ENCODE data around the gene NCOR1.
"Not testable (repeated sequence)": the region's sequence is repeated elsewhere in the genome, so short reads cannot be mapped to it uniquely, and the experiment has no call there.

Gene NCOR1

DNA sequence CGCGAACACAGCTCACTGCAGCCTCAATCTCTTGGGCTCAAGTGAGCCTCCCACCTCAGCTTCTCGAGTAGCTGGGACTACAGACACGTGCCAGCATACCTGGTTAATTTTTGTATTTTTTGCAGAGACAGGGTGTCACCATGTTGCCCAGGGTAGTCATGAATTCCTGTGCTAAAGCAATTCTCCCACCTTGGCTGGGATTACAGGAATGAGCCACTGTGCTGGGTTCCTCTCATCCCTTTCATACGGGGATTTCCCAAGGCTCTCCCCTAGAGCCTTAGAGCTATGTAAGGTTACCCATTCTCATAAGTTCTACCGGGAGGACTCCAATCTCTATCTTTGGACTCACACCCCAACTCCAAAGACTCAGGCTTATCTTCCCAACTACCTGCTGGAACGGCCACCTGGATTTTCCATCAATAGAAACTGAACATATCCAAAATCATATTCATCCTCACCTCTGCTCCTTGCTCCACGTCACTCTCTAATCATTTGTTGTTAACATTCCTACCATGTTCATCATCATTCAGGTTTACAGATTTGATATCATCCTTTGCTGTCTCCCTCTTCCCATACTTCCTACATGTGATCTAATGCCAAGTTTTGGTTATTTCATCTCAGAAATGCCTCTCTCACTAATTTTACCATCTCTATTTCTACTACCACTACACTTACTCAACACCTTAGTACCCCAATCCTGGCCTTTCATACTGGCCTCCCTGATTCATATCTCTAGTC, 92.5 kb downstream of the NCOR1 start:
- Histone ChIP-seq H3K36me3 (peaks cover 91% of the 10 kb centered on the region), H3K27ac (no peak overlapping the region), H3K27me3 (no peaks in the 10 kb centered on the region), H3K4me1 (ENCODE audit: control insufficient read depth in 1 of 2, insufficient read depth in 1 of 2, low read depth in 1 of 2, low read length in 1 of 2) (no peaks in the 10 kb centered on the region), H3K9me3 (no peaks in the 10 kb centered on the region), H3K4me3 (ENCODE audit: low read depth in 1 of 2, low read length in 1 of 2) (no peak overlapping the region)
- TF ChIP-seq, protein P1, sequence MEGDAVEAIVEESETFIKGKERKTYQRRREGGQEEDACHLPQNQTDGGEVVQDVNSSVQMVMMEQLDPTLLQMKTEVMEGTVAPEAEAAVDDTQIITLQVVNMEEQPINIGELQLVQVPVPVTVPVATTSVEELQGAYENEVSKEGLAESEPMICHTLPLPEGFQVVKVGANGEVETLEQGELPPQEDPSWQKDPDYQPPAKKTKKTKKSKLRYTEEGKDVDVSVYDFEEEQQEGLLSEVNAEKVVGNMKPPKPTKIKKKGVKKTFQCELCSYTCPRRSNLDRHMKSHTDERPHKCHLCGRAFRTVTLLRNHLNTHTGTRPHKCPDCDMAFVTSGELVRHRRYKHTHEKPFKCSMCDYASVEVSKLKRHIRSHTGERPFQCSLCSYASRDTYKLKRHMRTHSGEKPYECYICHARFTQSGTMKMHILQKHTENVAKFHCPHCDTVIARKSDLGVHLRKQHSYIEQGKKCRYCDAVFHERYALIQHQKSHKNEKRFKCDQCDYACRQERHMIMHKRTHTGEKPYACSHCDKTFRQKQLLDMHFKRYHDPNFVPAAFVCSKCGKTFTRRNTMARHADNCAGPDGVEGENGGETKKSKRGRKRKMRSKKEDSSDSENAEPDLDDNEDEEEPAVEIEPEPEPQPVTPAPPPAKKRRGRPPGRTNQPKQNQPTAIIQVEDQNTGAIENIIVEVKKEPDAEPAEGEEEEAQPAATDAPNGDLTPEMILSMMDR (IDR thresholded peaks at IDR 0.05): no peak

DNA sequence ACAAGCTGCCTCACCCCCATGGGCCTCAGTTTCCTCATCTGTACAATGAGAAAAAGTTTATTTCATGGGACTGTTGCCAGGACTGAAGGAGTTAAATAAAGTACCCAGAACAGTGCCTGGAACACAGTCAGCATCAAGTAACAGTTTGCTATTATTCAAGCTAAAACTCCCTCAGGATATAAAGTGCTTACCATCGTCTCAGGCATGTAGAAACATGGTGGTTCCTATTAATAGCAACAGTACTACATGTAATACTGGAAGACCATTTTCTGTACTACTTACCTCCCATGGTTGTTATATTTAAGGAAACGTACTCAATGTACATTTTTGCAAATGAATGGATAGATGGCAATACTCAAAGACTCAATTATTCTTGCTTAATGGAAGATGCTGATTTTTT, 93.4 kb downstream of the NCOR1 start:
- TF ChIP-seq, protein P1 (IDR thresholded peaks at IDR 0.05): no peak

DNA sequence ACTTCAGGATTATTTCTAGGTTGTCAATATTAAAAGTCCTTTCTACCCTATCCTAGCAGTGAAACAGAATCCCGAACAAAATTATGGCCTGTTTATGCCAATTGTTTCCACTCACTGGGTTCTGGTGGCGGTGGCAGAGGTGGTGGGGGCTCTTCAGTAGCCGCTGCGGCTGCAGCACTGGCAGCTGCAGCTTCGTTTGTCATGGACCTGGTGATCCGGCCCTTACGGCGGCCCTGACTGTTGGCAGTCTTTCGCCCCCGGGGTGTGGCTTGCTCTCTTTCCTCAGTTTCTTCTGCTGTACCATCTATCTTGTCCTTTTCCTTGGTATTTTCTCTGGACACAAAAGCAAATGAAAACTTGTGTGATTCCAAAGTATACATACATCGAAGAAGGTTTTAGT, 94.4 kb downstream of the NCOR1 start:
- Histone ChIP-seq H3K4me1 (ENCODE audit: control insufficient read depth in 1 of 2, insufficient read depth in 1 of 2, low read depth in 1 of 2, low read length in 1 of 2) (no peaks in the 10 kb centered on the region), H3K36me3 (peaks cover 93% of the 10 kb centered on the region), H3K4me3 (ENCODE audit: low read depth in 1 of 2, low read length in 1 of 2) (no peak overlapping the region), H3K9me3 (no peaks in the 10 kb centered on the region), H3K27ac (no peak overlapping the region), H3K27me3 (no peaks in the 10 kb centered on the region)
- TF ChIP-seq, protein P1 (IDR thresholded peaks at IDR 0.05): no peak

More for the DNA sequence above, 93.4 kb downstream of the NCOR1 start:
- peaks cover 93% of the 10 kb centered on the region for H3K36me3 ChIP-seq
- H3K27me3 ChIP-seq: no peaks in the 10 kb centered on the region
- H3K9me3 ChIP-seq: no peaks in the 10 kb centered on the region
- no peaks in the 10 kb centered on the region for H3K4me1 ChIP-seq (ENCODE audit: control insufficient read depth in 1 of 2, insufficient read depth in 1 of 2, low read depth in 1 of 2, low read length in 1 of 2)
- H3K4me3 ChIP-seq (ENCODE audit: low read depth in 1 of 2, low read length in 1 of 2): no peak overlapping the region
- no peak overlapping the region for H3K27ac ChIP-seq

DNA sequence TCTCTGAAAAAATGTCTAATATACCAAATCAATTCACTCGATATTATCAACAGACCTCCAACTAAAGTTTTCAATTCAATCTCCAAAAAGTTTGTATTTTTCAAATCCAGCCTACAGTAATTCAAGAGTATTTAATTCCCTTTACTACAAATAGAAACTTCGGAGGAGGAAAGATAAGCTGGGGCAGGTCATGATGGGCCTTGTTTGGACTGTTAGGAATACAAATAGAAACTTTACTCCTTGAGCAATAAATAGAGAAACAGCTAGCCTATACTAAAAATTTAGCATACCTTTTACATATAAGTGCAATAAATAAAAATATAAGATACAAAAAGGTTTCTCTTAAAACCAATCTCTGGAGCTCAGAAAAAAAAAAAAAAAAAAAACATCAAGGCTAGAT, 98.2 kb downstream of the NCOR1 start:
- H3K36me3 ChIP-seq: peaks cover 87% of the 10 kb centered on the region

DNA sequence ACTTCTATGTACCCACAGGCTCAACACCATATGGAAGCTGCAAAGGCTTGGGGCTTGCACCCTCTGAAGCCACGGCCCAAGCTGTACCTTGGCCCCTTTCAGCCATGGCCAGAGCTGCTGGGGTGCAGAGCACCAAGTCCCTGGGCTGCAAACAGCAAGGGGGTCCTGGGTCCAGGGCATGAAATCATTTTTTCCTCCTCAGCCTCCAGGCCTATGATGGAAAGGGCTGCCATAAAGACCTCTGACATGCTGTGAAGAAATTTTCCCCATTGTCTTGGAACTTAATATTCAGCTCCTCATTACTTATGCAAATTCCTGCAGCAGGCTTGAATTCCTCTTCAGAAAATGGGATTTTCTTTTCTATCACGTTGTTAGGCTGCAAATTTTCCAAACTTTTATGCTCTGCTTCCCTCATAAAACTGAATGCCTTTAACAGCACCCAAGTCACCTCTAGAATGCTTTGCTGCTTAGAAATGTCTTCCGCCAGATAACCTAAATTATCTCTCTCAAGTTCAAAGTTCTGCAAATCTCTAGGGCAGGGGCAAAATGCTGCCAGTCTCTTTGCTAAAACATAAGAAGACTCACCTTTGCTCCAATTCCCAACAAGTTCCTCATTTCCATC, 100.1 kb downstream of the NCOR1 start:
- H3K36me3 ChIP-seq: peaks cover 71% of the 10 kb centered on the region
- H3K27me3 ChIP-seq: not testable (repeated sequence)

More for the DNA sequence above, 98.2 kb downstream of the NCOR1 start:
- Histone ChIP-seq H3K4me3 (ENCODE audit: low read depth in 1 of 2, low read length in 1 of 2) (no peak overlapping the region), H3K27ac (no peak overlapping the region), H3K4me1 (ENCODE audit: control insufficient read depth in 1 of 2, insufficient read depth in 1 of 2, low read depth in 1 of 2, low read length in 1 of 2) (no peaks in the 10 kb centered on the region), H3K27me3 (no peaks in the 10 kb centered on the region), H3K9me3 (no peaks in the 10 kb centered on the region)
- TF ChIP-seq, protein P1 (IDR thresholded peaks at IDR 0.05): no peak

DNA sequence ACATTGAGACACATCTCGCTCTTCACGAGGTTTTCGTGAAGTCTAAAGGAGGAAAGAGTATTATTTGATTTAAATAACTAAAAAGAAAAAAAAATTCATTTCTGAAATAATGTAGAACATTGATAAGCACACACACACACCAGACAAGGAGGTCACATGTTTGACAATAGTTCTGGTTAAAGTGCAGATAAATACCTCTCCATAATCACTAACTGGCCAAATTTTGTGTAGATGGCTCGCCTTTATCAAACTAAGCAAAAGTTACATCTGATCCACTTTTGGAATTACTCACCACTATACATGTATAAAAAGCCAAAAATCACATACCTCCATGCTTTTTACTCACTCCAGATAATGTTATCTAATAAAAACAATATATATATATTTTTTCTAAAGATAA, 106.5 kb downstream of the NCOR1 start:
- no peaks in the 10 kb centered on the region for H3K9me3 ChIP-seq
- no peak overlapping the region for H3K4me3 ChIP-seq (ENCODE audit: low read depth in 1 of 2, low read length in 1 of 2)
- H3K27me3 ChIP-seq: no peaks in the 10 kb centered on the region
- no peaks in the 10 kb centered on the region for H3K4me1 ChIP-seq (ENCODE audit: control insufficient read depth in 1 of 2, insufficient read depth in 1 of 2, low read depth in 1 of 2, low read length in 1 of 2)
- no peak overlapping the region for H3K27ac ChIP-seq
- H3K36me3 ChIP-seq: peaks cover 59% of the 10 kb centered on the region
- TF ChIP-seq, protein P1 (IDR thresholded peaks at IDR 0.05): no peak

More for the DNA sequence above, 100.1 kb downstream of the NCOR1 start:
- not testable (repeated sequence) for H3K4me3 ChIP-seq (ENCODE audit: low read depth in 1 of 2, low read length in 1 of 2); H3K4me1 ChIP-seq (ENCODE audit: control insufficient read depth in 1 of 2, insufficient read depth in 1 of 2, low read depth in 1 of 2, low read length in 1 of 2); H3K9me3 ChIP-seq; H3K27ac ChIP-seq
